GM12864 (cell line): Measurements from ENCODE around the gene PPP1R26.
A peak's percentile ranks its signal among the peaks of the same experiment; 100 is the strongest.

Experiments used
- DNase-seq: peaks from one replicate; pipeline ENCODE4 v3.0.0-alpha.2; 2011; ENCODE audit warnings: low read depth
- H3K4me3 ChIP-seq: 2 replicates; pipeline ENCODE4 v1.5.1; 2011; ENCODE audit warnings: mild to moderate bottlenecking, low read depth, low read length, control low read depth
- TF ChIP-seq, protein P1 (sequence below): IDR thresholded peaks from 2 replicates; pipeline ENCODE4 v1.5.1; 2011; ENCODE audit warnings: low read depth, mild to moderate bottlenecking, moderate library complexity, low read length, control low read depth, inconsistent platforms; ENCODE audit errors: missing control alignments

The PPP1R26 gene

DNA sequence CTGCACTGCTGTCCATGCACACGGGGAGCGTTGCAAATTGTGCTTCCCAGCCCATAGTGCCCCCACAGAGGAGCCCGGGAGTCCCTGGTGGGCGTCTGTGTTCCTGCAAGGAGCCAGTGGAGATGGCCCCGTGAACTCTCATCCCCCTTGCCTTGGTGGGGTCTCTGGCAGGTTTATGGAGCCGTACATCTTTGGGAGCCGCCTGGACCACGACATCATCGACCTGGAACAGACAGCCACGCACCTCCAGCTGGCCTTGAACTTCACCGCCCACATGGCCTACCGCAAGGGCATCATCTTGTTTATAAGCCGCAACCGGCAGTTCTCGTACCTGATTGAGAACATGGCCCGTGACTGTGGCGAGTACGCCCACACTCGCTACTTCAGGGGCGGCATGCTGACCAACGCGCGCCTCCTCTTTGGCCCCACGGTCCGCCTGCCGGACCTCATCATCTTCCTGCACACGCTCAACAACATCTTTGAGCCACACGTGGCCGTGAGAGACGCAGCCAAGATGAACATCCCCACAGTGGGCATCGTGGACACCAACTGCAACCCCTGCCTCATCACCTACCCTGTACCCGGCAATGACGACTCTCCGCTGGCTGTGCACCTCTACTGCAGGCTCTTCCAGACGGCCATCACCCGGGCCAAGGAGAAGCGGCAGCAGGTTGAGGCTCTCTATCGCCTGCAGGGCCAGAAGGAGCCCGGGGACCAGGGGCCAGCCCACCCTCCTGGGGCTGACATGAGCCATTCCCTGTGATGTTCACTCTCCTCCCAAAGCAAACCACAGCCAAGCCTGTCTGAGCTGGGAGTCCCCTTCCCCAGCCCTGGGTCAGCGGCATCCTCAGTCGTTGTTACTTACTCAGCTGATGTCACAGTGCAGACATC is 24.0 kb downstream of the PPP1R26 start:
- no peak for DNase-seq
- TF ChIP-seq, protein P1, sequence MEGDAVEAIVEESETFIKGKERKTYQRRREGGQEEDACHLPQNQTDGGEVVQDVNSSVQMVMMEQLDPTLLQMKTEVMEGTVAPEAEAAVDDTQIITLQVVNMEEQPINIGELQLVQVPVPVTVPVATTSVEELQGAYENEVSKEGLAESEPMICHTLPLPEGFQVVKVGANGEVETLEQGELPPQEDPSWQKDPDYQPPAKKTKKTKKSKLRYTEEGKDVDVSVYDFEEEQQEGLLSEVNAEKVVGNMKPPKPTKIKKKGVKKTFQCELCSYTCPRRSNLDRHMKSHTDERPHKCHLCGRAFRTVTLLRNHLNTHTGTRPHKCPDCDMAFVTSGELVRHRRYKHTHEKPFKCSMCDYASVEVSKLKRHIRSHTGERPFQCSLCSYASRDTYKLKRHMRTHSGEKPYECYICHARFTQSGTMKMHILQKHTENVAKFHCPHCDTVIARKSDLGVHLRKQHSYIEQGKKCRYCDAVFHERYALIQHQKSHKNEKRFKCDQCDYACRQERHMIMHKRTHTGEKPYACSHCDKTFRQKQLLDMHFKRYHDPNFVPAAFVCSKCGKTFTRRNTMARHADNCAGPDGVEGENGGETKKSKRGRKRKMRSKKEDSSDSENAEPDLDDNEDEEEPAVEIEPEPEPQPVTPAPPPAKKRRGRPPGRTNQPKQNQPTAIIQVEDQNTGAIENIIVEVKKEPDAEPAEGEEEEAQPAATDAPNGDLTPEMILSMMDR, result no peak
- no peak overlapping the region for H3K4me3 ChIP-seq

DNA sequence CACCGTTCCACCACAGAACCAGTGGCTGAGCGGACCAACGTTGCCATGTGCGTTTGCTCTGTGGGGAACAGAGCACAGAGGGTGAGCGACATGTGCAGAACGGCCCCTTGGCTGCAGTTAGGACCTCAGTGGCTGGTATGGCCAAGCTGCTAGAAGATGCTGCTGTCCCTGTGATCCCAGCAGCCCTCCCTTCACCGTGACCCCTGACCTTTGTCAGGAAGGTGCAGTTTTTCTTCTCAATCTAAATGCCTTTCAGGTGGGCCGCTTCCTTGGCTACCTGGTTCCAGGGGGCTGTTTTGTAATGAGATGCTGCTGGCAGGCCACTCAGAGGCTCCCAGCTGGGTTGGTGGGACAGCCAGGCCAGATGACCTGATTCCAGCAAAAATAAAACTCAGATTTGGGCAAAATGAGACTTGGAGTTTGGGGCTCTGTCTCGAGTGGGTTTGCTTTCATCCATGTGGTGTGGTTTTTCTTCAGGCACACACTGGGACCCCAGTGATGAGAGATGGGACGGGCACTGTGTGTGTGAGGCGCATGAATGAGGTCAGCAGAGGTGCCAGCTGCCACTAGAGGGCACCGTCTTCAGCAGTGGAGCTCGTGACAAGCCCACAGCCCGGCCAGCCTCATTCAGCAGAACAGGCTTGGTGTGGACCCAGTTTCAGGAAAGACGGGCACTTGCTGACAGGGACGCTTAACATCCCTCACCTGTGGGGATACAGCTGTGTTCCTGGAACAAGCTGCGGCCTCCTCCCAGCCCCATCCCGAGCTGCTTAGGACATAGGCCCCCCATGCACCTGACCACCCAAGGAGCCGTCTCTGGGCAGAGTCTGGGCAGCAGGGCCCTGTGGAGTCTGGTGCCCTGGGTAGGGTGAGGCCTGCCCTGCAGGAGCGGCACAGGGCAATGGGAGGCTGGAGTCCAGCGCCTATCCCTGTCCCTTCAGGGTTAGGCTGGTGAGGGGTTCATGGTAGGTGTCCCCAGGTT is 25.0 kb downstream of the PPP1R26 start:
- H3K4me3 ChIP-seq, result no peak overlapping the region
- DNase-seq, result no peak
- TF ChIP-seq, protein P1, result peak; percentile 90

DNA sequence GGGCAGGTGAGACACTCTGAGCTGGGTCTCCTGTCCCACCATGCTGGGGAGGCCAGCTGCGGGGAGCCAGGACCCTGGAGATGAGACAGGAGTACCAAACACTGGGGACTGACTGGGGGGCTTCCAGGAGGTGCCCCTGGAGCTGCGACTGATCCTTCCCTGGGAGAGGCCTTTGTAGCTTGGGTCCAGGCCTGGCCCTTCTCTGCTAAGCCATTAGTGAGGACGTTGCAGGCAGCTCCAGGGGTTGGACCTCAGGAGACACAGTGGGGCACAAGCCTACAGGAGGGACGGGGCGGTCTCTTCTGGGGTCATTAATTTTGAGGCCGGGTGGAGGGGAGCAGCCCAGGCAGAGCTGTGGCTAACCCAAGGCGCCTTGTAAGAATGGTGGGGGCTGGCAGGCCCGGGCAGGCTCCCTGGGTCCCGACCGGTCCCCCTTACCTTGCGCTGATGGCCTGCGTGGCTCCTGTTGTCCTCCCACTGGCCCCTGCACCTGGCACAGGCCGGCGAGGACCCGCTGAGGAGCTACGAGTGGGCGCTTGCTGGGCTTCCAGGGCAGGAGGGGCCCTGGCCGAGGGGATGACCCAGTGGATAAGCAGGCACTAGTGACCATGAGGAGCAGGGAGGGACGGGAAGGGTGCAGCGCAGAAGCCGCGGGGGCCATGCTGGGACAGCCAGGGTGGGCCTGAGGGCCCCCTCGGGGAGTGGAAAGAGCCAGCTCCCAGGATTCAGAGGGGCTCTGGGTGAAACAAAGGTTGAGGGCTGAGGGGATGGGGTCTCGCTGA is 26.0 kb downstream of the PPP1R26 start:
- DNase-seq, result no peak
- H3K4me3 ChIP-seq, result no peak overlapping the region
- TF ChIP-seq, protein P1, result no peak

DNA sequence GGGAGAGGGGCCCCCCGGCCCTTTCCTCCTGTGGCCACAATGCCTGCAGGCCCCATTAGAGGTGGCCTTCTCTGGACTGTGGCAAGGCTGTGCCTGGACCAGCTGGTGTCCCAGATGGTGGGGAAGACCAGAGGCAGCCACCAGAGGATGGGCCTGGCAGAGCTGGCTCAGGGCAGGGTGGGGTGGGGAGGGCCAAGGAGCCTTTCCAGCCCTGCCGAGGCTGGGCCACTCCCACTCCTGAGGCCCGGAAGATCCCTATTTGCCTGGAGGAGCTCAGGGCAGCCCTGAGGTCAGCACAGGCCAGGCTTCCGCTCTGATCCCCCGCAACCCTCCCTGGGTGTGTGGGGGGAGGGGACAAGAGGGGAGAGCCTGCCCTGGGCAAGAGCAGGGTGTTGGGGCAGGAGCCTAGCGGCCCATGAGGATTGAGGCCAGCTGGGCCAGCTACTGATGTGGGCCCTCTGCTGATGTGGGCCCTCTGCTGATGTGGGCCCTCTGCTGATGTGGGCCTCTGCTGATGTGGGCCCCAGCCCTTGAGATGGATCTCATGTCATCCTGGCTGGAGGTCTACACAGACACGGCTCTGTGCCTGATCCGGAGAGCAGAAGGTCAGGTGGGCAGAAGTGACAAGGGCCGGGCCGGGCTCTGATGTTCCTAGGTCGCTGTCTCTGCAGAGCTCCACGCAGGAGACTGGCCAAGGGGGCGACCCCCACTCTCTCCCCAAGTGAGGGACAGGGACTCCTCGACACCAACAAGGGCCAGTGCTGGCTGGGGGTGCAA is 26.9 kb downstream of the PPP1R26 start:
- no peak overlapping the region for H3K4me3 ChIP-seq
- no peak for DNase-seq
- TF ChIP-seq, protein P1, result no peak

DNA sequence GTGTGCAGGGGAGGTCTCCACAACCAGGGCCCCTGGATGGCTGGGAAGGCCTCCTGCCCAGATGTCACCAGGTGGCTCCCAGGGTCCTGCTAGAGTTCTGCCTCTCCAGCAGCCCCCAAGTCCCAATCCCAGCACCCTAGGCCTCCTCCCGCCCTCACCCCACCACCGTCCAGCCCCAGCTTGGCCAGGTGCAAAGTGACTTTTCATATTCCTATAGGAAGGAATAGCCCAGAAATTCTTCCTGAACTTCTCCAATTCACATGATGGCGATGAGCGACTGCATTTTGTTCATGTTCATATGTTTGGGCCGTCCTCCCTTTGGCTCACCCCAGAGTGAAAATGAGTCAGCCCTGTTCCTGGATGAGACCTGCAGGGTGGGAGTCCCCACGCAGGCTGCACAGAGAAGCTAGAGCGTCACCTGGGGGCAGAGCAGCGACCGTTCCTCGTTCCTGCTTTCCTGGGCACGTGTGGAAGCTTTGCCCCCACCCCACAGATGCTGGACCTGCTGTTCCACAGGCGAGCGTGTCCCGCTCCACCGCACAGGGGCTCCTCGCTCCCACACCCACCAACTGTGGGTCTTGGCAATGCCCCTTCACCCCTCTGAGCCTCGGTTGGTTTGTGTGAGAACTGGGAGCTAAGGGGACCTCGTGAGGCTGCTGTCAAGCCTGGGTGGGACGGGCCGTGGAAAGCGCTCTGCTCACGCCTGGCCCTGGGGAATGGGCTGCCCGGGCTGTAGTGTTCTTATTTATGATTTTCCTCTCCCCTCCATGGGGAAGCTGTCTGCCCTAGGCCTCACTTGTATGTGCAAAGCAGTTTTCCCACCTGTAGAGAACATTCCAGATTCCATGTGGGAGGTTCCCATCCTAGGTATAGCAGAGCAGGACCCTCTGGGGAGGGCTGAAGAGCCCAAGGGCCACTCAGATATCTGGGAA is 27.8 kb downstream of the PPP1R26 start:
- DNase-seq, result no peak
- no peak overlapping the region for H3K4me3 ChIP-seq
- TF ChIP-seq, protein P1, result no peak
